Activated T-cell treated with anti-CD3 and anti-CD28 coated beads, Interleukin-2, amount 50 U/mL, for 4 hours (primary cell): ENCODE data around the gene ENTHD1. TPM values are rescaled to one million over a fixed set of nuclear protein-coding genes. Genes with fewer than 3 reads are reported as not detected.

Experiments used
- ATAC-seq, 2 donors: fragments of 200-7000 bp; cut with Tn5 transposase; one replicate each; pipeline ENCODE4 v1.10.0; 2021
- DNase-seq: peaks from one replicate; pipeline ENCODE4 v3.0.0-alpha.2; 2020
- H3K27me3 Mint-ChIP-seq: one replicate; pipeline ENCODE4 v1.8.0; 2021; ENCODE audit warnings: low read depth, mixed read lengths
- H3K36me3 Mint-ChIP-seq: one replicate; pipeline ENCODE4 v1.8.0; 2022; ENCODE audit warnings: mixed read lengths; ENCODE audit not compliant: insufficient read depth
- H3K4me1 Mint-ChIP-seq: one replicate; pipeline ENCODE4 v1.8.0; 2021; ENCODE audit warnings: low read depth, mixed read lengths
- H3K4me3 Mint-ChIP-seq: one replicate; pipeline ENCODE4 v1.8.0; 2021; ENCODE audit warnings: mild to moderate bottlenecking, moderate library complexity, mixed read lengths
- H3K9me3 Mint-ChIP-seq: one replicate; pipeline ENCODE4 v1.8.0; 2021; ENCODE audit warnings: mixed read lengths
- total RNA-seq, 3 donors: library from RNA; stranded (reverse); gene quantifications; one replicate each; pipeline ENCODE4 v1.2.1, GENCODE V29; 2021

ENTHD1 gene
- total RNA-seq, 3 donors from 2014 or later = 0.38 to 0.53 (median 0.41) TPM

DNA sequence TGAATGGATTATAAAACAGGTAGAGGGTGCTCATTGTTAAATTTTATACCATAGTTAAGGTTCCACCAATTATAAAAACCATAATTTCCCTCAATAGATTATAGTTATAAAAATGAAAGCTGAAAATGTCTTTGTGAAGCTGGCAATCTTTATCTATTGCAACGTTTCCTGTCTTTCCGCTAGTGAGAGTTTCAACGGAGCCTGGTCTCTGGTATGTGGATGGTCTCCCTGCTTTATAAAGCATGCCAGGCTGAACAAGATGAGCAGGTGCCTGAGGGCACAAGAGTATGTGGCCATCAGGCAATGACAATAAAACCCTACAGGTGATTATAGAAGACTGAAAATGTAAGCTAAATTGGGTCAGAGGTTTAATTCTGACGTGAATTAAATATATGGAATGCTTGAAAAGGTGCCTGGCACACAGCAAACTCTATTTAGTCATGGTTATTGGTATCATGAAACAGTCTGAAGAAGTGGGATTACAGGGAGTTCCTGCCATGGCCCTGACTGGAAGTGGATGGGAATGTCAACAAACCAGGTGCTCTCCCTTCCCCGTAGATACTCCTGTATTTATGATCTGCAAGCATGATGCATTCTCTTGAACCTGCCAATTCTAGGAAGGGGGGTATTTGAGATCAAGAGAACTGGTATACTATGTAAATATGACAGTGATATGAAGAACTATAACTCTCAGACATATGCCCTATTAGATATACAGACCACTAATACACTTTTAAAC is 115.7 kb downstream of the ENTHD1 start:
- Mint-ChIP-seq H3K27me3 (no peaks in the 10 kb centered on the region), H3K4me1 (peaks cover 30% of the 10 kb centered on the region), H3K9me3 (no peaks in the 10 kb centered on the region), H3K4me3 (no peak overlapping the region), H3K36me3 (no peaks in the 10 kb centered on the region)
- no peak for ATAC-seq
- no peak for DNase-seq

DNA sequence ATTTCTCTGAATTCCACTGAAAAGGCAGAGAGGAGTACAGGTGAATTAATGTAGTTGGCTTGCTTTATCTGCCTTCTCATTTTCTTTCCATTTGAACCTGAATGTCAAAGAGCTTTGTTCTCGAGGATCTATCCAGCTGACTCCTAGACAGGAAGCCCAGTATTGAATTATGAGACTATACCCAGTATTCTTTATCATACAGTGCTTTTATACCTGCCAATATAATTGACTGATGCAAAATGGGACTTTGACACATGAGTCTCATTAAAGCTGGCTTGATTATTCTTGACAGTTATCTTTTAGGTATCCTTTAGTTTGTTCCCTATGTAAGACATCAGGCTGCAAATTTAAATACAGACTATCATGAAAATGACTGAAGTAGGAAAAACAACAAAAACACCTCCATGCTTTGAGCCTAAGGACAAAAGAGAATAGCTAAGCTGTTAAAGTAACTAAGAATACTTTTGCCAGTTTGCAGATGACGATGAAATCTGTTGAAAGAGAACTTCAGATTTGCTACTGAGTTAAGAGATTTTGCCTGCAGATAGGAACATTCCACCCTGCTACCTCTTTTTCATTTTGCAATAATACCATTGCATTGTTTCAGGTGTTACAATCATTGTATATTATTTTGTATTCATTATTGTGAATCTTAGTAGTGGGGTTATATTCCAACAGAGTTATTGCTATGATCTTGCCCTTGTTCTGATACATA is 117.1 kb downstream of the ENTHD1 start:
- Mint-ChIP-seq H3K4me3 (no peak overlapping the region), H3K9me3 (peaks cover 2% of the 10 kb centered on the region), H3K27me3 (no peaks in the 10 kb centered on the region), H3K4me1 (peaks cover 30% of the 10 kb centered on the region), H3K36me3 (no peaks in the 10 kb centered on the region)
- no peak for DNase-seq
- no peak for ATAC-seq

DNA sequence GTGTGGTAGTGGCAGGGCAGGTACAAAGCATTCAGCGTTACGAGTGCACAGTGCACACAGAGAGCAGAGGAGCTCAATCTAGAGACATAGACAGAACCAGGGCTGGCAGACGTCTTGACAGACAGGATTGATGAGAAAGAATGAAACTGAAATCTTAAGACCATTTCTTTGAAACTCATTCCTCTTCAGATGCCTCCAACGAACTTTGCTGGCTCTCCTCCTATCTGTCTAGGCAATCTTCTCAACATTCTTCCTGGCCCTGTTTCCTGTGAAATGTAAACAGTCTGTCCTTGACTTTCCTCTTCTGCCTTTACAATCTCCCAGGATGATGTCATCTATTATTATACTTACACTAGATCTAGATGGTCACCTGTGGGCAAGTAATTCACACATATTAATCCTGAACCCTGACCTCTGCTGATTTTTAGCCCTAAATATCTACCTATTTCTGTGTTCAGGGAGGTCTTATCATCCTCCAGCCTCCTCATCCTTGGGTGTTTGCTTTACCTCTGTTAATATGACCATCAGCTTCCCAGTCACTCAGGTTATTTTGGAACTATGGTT is 119.5 kb downstream of the ENTHD1 start:
- Mint-ChIP-seq H3K4me1 (peaks cover 30% of the 10 kb centered on the region), H3K36me3 (no peaks in the 10 kb centered on the region), H3K27me3 (no peaks in the 10 kb centered on the region), H3K4me3 (no peak overlapping the region), H3K9me3 (peaks cover 7% of the 10 kb centered on the region)
- ATAC-seq (peak; percentile 96 to 98), DNase-seq (peak; percentile 12)

DNA sequence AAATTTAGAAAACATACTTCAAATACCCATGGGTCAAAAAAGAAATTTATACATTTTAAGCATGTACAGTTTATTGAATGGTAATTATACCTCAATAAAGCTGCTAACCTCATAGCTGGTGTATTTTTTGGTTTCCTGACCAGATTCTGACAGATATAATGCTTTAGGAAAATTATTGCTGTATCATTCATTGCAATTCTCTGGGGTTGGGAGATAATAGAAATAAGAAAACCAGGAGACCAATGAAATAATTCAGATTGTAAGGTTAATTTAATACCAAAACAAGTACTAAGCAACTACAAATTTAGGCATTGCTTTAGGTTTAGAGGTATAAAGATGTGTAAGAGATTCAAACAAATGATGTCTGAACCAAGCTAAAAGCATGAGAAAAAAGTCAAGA is 120.1 kb downstream of the ENTHD1 start:
- H3K27me3 Mint-ChIP-seq = no peaks in the 10 kb centered on the region
- H3K36me3 Mint-ChIP-seq = no peaks in the 10 kb centered on the region
- H3K9me3 Mint-ChIP-seq = peaks cover 7% of the 10 kb centered on the region
- peaks cover 30% of the 10 kb centered on the region for H3K4me1 Mint-ChIP-seq
- no peak for ATAC-seq
- DNase-seq = no peak
- no peak overlapping the region for H3K4me3 Mint-ChIP-seq

DNA sequence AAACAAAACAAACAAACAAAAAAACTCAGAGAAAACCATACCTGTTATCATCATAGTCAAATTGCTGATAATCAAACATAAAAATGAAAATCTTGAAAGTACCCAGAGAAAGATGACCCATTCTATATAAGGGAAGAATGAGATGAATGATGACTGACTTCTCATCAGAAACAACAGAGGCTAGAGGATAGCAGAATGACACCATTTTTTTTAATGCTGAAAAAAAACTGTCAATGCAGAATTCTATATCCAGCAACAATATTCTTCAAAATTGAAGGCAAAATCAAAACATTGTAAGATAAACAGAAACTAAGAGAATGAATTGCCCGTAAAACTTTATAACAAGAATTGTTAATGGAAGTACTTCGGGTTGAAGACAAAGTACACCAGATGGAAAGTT is 122.1 kb downstream of the ENTHD1 start:
- ATAC-seq (no peak), DNase-seq (no peak)
- Mint-ChIP-seq H3K27me3 (no peaks in the 10 kb centered on the region), H3K4me1 (peaks cover 24% of the 10 kb centered on the region), H3K4me3 (no peak overlapping the region), H3K36me3 (no peaks in the 10 kb centered on the region), H3K9me3 (peaks cover 7% of the 10 kb centered on the region)

DNA sequence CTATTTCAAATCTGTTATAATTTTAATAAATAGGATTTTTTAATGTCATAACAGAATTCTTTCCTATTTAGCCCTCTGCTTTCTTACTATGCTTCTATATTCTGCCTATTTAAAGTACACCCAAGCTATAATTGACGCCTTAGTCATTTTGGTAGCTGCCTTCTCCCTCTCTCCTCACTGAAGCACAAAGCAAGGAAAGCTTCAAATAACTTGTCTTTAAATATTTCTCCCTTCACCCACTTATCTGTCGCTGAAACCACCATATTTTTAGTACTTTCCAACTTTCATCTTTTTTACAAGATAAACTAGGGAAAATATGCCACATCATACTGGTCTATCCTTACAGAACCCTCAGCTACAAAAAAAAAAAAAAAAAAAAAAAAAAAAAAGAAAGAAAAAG is 127.9 kb downstream of the ENTHD1 start:
- H3K4me3 Mint-ChIP-seq = no peak overlapping the region
- H3K4me1 Mint-ChIP-seq = no peaks in the 10 kb centered on the region
- DNase-seq (no peak), ATAC-seq (no peak)
- no peaks in the 10 kb centered on the region for H3K36me3 Mint-ChIP-seq
- no peaks in the 10 kb centered on the region for H3K9me3 Mint-ChIP-seq
- no peaks in the 10 kb centered on the region for H3K27me3 Mint-ChIP-seq

DNA sequence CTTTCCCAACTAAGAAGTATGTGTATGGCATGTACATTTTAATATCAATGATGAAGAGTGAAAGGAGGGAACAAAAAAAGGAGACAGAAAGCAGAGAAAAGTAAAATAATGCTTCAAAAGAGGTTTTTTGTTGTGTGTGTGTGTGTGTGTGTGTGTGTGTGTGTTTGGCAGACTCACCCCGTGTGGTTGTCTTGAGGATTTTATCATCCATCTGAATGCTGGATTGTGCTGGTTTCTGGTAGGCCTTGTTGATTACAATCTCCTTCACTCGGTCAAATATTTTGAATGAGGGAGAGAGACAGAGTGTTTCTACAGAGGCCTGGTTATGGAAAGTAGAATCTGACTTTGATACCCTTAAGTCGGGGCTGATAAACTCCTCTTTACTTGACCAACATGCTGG is 128.5 kb downstream of the ENTHD1 start:
- H3K9me3 Mint-ChIP-seq = no peaks in the 10 kb centered on the region
- no peaks in the 10 kb centered on the region for H3K27me3 Mint-ChIP-seq
- H3K36me3 Mint-ChIP-seq = no peaks in the 10 kb centered on the region
- H3K4me3 Mint-ChIP-seq = no peak overlapping the region
- H3K4me1 Mint-ChIP-seq = no peaks in the 10 kb centered on the region
- ATAC-seq = no peak
- DNase-seq = no peak

DNA sequence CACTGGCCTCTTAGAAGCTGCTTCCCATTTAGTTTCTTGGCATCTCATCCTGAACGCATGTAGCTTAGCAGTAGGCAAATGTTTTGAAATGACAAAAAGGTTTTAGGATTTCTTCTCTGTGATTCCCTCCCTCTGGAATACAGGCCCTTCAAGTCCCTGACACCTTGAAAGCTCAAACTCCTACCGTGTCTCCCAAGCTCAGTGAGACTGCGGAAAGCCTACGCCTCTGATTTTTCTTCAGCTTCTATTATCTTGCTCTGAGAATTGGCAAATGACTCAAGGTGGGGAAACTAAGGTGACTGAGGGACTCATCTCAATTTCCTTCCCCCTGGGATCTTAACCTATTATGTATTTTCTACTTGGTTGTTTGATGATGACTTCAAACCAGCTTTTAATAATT is 130.3 kb downstream of the ENTHD1 start:
- Mint-ChIP-seq H3K27me3 (no peaks in the 10 kb centered on the region), H3K36me3 (no peaks in the 10 kb centered on the region), H3K4me3 (no peak overlapping the region), H3K4me1 (no peaks in the 10 kb centered on the region), H3K9me3 (no peaks in the 10 kb centered on the region)
- no peak for DNase-seq
- ATAC-seq = no peak

DNA sequence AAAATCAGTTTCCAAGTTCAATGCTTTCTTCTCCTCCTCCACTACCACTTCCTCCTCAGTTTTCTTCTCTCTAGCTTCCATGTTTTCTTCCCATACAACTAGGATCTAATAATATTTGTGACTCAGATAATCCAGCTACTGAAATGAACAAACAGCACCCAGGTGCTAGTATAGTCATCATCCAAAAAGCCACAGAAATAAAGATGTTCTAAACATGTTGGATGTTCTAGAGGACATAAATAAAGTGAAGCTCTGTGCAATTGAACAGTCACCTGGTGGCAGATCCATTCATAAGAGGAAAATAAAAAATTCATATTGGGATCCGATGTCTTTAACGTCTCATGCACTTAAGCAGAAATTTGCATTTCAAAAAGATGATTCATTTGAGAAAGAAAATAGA is 142.8 kb downstream of the ENTHD1 start:
- Mint-ChIP-seq H3K4me1 (peaks cover 29% of the 10 kb centered on the region), H3K4me3 (no peak overlapping the region), H3K36me3 (no peaks in the 10 kb centered on the region), H3K27me3 (no peaks in the 10 kb centered on the region), H3K9me3 (no peaks in the 10 kb centered on the region)
- ATAC-seq = peak; percentile 46 to 60
- no peak for DNase-seq

DNA sequence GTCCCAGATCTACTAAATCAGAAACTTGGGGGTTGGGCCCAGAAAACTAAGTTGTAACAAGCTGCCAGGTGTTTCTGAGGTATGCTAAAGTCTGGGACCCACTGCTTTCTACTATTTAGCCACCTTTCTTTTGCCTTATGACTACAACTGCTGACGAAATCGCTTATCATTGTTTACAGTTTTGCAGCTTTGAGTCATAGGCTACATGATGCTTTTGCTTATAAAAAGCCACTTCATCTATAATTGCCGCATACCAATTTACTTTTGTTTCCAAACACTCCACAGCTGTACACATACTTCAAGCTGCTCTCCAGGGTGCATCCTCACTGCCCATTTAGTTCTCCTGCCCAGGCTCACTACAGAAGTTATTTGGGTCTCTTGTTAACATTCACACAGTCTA is 144.7 kb downstream of the ENTHD1 start:
- Mint-ChIP-seq H3K4me1 (peaks cover 34% of the 10 kb centered on the region), H3K4me3 (no peak overlapping the region), H3K36me3 (no peaks in the 10 kb centered on the region), H3K9me3 (no peaks in the 10 kb centered on the region), H3K27me3 (no peaks in the 10 kb centered on the region)
- ATAC-seq (peak in 1 of 2 donors; percentile 25), DNase-seq (no peak)

DNA sequence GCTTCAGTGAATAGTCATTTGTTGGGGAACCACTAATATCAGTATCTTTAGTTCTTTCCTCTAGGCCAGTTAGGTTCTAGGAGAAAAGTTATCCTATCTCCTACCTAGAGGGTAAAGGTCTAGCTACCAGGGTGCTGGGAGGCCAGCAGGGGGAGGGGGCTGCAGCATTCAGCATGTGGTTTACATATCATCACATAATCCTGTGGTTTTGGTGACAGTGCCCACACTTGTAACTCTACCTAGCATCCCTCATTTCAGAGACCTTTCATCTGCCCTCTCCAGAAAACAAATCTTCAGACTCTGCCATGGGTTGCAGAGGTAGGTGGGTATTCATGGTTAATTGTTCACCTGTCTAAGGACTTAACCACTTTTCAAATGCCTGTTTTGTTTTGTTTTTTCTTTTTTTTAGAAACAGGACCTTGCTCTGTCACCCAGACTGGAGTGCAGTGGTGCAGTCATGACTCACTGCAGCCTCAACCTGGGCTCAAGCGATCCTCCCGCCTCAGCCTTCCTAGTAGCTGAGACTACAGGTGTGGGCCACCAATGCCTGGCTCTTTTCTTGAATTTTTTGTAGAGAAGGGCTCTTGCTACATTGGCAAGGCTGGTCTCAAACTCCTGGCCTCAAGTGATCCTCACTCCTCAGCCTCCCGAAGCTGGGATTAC is 146.8 kb downstream of the ENTHD1 start:
- H3K27me3 Mint-ChIP-seq = no peaks in the 10 kb centered on the region
- ATAC-seq (peak; percentile 51 to 52), DNase-seq (no peak)
- no peaks in the 10 kb centered on the region for H3K9me3 Mint-ChIP-seq
- no peak overlapping the region for H3K4me3 Mint-ChIP-seq
- H3K4me1 Mint-ChIP-seq = peaks cover 23% of the 10 kb centered on the region
- H3K36me3 Mint-ChIP-seq = no peaks in the 10 kb centered on the region

DNA sequence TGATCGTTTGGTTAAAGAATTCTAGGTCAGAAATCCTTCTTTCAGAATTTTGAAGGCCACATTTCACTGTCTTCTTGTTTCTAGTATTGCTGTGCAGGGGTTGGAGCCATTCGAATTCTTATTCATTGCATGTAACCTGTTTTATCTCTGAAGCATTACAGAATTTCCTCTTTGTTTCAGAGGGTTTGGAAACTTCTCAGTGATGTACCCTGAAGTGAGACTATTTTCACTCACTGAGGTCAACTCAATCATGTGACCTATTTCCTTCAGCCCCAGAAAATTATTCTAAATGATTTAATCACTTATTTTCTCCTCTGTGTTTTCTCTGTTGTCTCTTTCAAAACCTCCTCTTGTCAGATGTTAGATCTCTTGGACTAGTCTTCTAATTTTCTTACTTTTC is 147.8 kb downstream of the ENTHD1 start:
- no peak for DNase-seq
- H3K4me3 Mint-ChIP-seq = no peak overlapping the region
- no peaks in the 10 kb centered on the region for H3K9me3 Mint-ChIP-seq
- ATAC-seq = peak; percentile 25 to 43
- H3K27me3 Mint-ChIP-seq = no peaks in the 10 kb centered on the region
- no peaks in the 10 kb centered on the region for H3K36me3 Mint-ChIP-seq
- H3K4me1 Mint-ChIP-seq = peaks cover 17% of the 10 kb centered on the region

DNA sequence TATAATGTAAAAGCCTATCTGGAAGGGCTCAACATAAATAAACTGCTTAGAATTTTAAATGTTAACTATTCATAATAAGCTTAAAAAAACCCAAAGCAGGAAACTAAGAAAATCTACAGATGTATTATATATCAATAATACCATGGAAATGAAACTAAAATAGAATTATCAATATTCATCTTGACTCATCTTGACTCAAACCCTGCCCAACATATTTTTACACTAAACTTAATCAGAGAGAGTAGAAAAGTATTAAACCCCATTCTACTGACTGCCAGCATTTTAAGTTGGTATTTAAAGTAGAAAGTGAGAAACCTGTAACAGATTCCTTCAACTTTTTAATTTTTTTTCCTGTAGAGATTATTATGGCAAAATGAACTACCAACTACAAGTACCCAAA is 149.2 kb downstream of the ENTHD1 start:
- H3K27me3 Mint-ChIP-seq = no peaks in the 10 kb centered on the region
- no peak for ATAC-seq
- no peaks in the 10 kb centered on the region for H3K36me3 Mint-ChIP-seq
- no peak for DNase-seq
- H3K9me3 Mint-ChIP-seq = peaks cover 2% of the 10 kb centered on the region
- H3K4me3 Mint-ChIP-seq = no peak overlapping the region
- H3K4me1 Mint-ChIP-seq = peaks cover 15% of the 10 kb centered on the region

DNA sequence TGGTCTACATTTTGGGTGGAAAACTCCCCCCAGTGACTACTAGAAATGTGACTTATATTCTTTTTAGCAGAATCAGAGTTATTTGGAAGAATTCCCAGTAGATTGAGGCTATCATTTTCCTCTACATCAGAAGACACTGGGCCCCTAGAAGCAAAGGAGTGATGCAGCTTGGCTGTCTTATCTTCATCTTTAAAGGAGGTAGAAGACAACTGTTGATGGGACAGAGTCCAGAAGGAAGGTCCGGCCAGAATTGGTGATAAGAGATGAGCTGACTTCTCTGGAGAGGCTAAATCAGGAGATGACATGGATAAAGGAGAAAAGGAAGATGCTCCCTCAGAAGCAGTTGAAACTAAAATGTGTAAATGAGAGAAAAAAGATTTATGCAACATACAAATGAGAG is 149.6 kb downstream of the ENTHD1 start:
- no peak for ATAC-seq
- Mint-ChIP-seq H3K9me3 (peaks cover 4% of the 10 kb centered on the region), H3K4me3 (no peak overlapping the region)

More for the DNA sequence above, 149.6 kb downstream of the ENTHD1 start:
- no peaks in the 10 kb centered on the region for H3K27me3 Mint-ChIP-seq
- H3K36me3 Mint-ChIP-seq = no peaks in the 10 kb centered on the region
- no peak for DNase-seq
- peaks cover 15% of the 10 kb centered on the region for H3K4me1 Mint-ChIP-seq
